ENCODE results near the gene ATG7. TPM values are rescaled to one million over a fixed set of nuclear protein-coding genes. Genes with fewer than 3 reads are reported as not detected.
A peak's percentile ranks its signal among the peaks of the same experiment; 100 is the strongest.

ATG7 gene
- total RNA-seq, 2 donors from 2014 or later = 33.9 to 38.4 TPM

- DNase-seq = no peak
- Histone ChIP-seq H3K36me3 (ENCODE audit: control insufficient read depth, insufficient read depth, low read length) (peaks cover 7% of the 10 kb centered on the region), H3K27me3 (ENCODE audit: control insufficient read depth, insufficient read depth, low read length, poor library complexity, severe bottlenecking) (no peaks in the 10 kb centered on the region), H3K9me3 (ENCODE audit: control insufficient read depth, low read length) (no peaks in the 10 kb centered on the region), H3K27ac (ENCODE audit: low read depth, low read length) (no peak overlapping the region), H3K9ac (ENCODE audit: extremely low read depth, low read length, poor library complexity, severe bottlenecking) (peak overlapping the region; percentile 4), H3K4me1 (ENCODE audit: control insufficient read depth, insufficient read depth, low read length) (no peaks in the 10 kb centered on the region), H3K4me3 (ENCODE audit: low read length) (no peak overlapping the region)
- Mint-ChIP-seq H3K27me3 (ENCODE audit: insufficient read depth) (no peaks in the 10 kb centered on the region), H3K4me1 (no peaks in the 10 kb centered on the region), H3K36me3 (ENCODE audit: low read depth) (peaks cover 7% of the 10 kb centered on the region), H3K4me3 (no peak overlapping the region), H3K9me3 (no peaks in the 10 kb centered on the region), H3K27ac (no peak overlapping the region)
- no peak for TF ChIP-seq CTCF (conservative IDR thresholded peaks at IDR 0.05)
- 89 to 94% methylated on average over 6 to 11 of the region's 11 CpGs for WGBS, 2 experiments (ENCODE audit: insufficient coverage in 1 of 2, insufficient read length in 1 of 2)
Measured at GRCh38 chr3:11290743-11291680, 18.8 kb downstream of the ATG7 start.

DNA sequence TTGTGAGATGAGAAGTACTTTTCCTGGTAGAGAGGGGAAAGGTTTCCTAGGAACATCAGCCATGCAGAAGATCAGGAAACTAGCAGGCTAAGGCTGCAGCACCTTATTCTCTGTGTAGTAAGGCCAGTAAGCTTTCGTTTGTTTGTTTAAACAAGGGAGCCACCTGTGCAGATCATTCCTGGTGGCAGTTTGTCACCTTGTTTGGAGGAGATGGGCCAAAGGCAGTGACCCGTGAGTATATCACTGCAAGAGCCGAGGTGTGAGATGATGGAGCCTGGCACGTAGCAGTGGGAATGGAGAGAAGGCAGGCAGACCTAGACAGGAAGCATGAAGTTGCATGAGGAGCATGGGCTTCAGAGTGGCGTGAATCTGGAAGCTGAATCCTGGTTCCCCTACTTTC is 19.6 kb downstream of the ATG7 start:
- TF ChIP-seq CTCF (conservative IDR thresholded peaks at IDR 0.05) = no peak
- no peak for DNase-seq
- Histone ChIP-seq H3K9me3 (ENCODE audit: control insufficient read depth, low read length) (no peaks in the 10 kb centered on the region), H3K27ac (ENCODE audit: low read depth, low read length) (no peak overlapping the region), H3K9ac (ENCODE audit: extremely low read depth, low read length, poor library complexity, severe bottlenecking) (no peak overlapping the region), H3K4me1 (ENCODE audit: control insufficient read depth, insufficient read depth, low read length) (no peaks in the 10 kb centered on the region), H3K4me3 (ENCODE audit: low read length) (no peak overlapping the region), H3K27me3 (ENCODE audit: control insufficient read depth, insufficient read depth, low read length, poor library complexity, severe bottlenecking) (no peaks in the 10 kb centered on the region), H3K36me3 (ENCODE audit: control insufficient read depth, insufficient read depth, low read length) (peaks cover 7% of the 10 kb centered on the region)
- Mint-ChIP-seq H3K4me1 (no peaks in the 10 kb centered on the region), H3K27me3 (ENCODE audit: insufficient read depth) (no peaks in the 10 kb centered on the region), H3K9me3 (no peaks in the 10 kb centered on the region), H3K4me3 (no peak overlapping the region), H3K27ac (no peak overlapping the region), H3K36me3 (ENCODE audit: low read depth) (peaks cover 7% of the 10 kb centered on the region)
- WGBS, 2 experiments (ENCODE audit: insufficient coverage in 1 of 2, insufficient read length in 1 of 2) = 91 to 98% methylated on average over 4 to 5 of the region's 5 CpGs

DNA sequence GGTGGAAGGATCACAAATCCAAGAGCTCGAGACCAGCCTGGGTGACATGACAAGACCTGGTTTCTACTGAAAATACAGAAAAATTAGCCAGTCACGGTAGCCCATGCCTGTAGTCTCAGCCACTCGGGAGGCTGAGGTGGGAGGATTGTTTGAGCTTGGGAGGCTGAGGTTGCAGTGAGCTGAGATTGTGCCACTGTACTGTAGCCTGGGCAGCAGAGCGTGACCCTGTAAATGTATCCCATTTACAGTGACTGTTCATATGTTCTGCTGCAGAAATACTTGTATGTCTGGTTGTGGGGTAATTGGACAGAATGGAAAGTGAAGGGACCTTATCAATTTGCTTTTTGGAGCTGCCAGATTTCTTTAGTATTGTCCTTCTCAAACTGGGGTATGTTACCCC is 24.9 kb downstream of the ATG7 start:
- H3K9me3 Mint-ChIP-seq = no peaks in the 10 kb centered on the region
- Histone ChIP-seq H3K36me3 (ENCODE audit: control insufficient read depth, insufficient read depth, low read length) (peaks cover 16% of the 10 kb centered on the region), H3K9ac (ENCODE audit: extremely low read depth, low read length, poor library complexity, severe bottlenecking) (no peak overlapping the region), H3K4me1 (ENCODE audit: control insufficient read depth, insufficient read depth, low read length) (no peaks in the 10 kb centered on the region), H3K4me3 (ENCODE audit: low read length) (no peak overlapping the region), H3K27me3 (ENCODE audit: control insufficient read depth, insufficient read depth, low read length, poor library complexity, severe bottlenecking) (no peaks in the 10 kb centered on the region), H3K27ac (ENCODE audit: low read depth, low read length) (no peak overlapping the region), H3K9me3 (ENCODE audit: control insufficient read depth, low read length) (no peaks in the 10 kb centered on the region)
- TF ChIP-seq CTCF (conservative IDR thresholded peaks at IDR 0.05) = no peak
- no peaks in the 10 kb centered on the region for H3K4me1 Mint-ChIP-seq
- no peaks in the 10 kb centered on the region for H3K27me3 Mint-ChIP-seq (ENCODE audit: insufficient read depth)
- H3K27ac Mint-ChIP-seq = no peak overlapping the region
- H3K4me3 Mint-ChIP-seq = no peak overlapping the region
- no peak for DNase-seq
- H3K36me3 Mint-ChIP-seq (ENCODE audit: low read depth) = peaks cover 4% of the 10 kb centered on the region
- WGBS, 2 experiments (ENCODE audit: insufficient coverage in 1 of 2, insufficient read length in 1 of 2) = 91% methylated on average over 4 of the region's 4 CpGs
